ENCODE results near the gene SLC9A4.

The SLC9A4 gene, protein sequence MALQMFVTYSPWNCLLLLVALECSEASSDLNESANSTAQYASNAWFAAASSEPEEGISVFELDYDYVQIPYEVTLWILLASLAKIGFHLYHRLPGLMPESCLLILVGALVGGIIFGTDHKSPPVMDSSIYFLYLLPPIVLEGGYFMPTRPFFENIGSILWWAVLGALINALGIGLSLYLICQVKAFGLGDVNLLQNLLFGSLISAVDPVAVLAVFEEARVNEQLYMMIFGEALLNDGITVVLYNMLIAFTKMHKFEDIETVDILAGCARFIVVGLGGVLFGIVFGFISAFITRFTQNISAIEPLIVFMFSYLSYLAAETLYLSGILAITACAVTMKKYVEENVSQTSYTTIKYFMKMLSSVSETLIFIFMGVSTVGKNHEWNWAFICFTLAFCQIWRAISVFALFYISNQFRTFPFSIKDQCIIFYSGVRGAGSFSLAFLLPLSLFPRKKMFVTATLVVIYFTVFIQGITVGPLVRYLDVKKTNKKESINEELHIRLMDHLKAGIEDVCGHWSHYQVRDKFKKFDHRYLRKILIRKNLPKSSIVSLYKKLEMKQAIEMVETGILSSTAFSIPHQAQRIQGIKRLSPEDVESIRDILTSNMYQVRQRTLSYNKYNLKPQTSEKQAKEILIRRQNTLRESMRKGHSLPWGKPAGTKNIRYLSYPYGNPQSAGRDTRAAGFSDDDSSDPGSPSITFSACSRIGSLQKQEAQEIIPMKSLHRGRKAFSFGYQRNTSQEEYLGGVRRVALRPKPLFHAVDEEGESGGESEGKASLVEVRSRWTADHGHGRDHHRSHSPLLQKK

GRCh38 chr2:102473020-102473419 is at the start of gene SLC9A4:
TSS of gene SLC9A4 (plus strand) at chr2:102473226. CDS start at chr2:102473760, 534 bp downstream.
- DNase-seq, result peak; percentile 38

DNA sequence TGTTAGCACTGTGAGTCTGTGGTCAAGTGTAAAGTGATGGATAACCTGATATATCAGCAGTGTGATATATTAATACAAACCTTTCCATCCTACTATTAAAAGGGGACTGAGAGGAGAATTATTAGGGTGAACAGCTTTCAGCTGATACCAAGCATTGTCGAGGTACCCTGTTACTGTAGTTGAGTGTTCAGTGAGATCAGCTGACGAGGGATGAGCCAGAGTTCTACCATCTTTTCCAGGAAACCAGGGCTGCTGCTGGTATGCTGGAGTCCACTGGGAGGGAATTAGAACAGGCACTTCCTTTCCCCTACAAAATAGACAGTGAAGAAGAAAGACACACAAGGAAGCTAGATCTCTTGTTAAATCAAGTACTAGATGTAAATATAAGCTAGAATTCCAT is 49.7 kb upstream of the SLC9A4 start:
- DNase-seq, result no peak

DNA sequence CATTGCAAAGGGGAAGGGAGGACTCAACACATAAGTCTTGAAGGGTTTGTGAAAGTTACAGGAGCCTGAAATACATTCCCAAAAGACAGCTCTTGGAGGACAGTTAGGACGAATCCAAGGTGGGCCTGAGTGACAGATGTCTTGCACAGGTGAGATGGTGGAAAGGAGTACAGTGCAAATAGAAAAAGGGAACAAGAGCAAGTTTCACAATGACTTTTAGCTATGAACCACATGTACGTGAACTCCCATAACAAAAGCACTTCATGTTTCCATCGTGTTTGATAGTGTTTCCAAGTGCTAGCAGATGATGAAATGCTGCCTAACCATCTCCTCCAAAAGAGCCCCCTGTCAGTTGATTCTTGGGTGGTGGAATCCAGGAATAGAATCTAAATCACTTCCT is 48.3 kb upstream of the SLC9A4 start:
- DNase-seq, result no peak

GRCh38 chr2:102425441-102426132 is 47.4 kb upstream of the SLC9A4 start:
- no peak for DNase-seq

DNA sequence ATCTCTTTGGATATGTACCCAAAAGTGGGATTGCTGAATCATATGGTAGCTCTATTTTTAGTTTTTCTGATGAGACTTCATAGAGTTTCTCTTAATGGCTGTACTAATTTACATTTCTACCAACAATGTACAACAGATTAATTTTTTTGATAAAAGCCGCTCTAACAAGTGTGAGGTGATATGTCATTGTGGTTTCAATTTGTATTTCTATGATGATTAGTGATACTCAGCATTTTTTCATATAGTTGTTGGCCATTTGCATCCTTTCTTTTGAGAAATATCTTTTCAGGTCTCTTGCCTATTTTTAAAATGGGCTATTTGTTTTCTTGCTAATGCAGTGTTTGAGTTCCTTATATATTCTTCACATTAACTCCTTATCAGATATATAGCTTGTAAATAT is 45.8 kb upstream of the SLC9A4 start:
- DNase-seq, result no peak

DNA sequence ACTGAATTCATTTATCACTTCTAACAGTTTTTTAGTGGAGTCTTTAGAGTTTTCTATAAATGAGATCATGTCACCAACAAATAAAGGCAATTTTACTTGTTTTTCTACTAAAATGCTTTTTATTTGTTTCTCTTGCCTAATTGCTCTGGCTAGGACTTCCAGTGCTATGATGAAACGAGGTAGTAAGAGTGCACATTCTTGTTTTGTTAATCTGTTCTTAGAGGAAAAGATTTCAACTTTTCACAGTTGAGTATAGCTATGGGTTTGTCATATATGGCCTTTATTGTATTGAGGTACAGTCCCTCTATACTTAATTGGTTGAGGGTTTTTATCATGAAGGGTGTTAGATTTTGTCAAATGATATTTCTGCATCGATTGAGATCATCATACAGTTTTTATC is 44.5 kb upstream of the SLC9A4 start:
- DNase-seq, result no peak

- no peak for DNase-seq
Observed at GRCh38 chr2:102432386-102432785, 40.6 kb upstream of the SLC9A4 start.

DNA sequence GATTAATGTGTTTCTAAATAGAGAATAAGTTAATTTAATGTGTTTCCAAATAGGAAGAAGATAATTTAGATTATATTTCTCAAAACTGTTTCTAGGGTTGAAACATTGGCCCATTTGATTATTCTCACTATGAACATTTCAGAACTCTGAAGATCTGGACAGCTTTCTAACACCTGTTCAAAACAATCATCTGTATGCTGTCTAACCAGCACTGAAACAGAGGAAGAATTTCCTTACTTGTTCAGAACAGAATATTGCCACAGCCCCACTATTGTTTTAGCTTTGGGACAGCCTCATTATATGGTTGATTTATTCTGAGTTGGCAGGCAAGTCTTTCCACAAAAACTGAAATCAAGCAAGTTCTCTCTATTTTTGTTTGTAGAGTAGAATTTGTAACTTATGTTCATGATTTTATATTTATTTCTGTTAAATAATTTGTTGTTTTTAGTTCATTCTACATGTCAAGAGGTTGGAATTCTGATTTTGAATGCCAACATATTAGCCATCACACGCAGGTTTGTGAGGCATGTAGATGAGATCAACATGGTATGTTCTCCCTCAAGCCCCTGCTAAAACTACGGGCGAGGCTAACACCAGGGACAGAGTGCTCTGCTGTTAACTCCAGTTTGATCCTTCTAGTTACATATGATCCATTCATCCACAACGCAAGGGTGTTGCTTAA is 38.9 kb upstream of the SLC9A4 start:
- no peak for DNase-seq

- DNase-seq, result no peak
Observed at GRCh38 chr2:102434655-102435381, 38.2 kb upstream of the SLC9A4 start.

DNA sequence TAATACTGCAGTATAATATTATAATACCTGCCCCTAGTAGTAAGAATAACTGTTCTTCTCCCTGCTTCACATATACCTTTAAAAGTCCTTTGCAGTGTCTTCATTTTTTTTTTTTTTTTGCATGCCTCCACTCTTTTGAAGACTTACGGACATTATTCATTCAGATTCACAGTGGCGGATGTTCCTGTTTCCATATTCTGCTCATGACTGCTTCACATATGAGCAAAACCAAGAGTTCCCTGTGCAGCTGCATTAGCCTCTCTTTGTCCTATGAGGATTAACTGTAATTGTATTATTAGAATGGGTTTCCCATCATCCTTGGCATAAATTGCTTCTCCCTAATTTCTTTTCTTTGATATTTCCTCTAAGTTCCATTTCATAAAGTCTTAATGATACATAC is 37.3 kb upstream of the SLC9A4 start:
- no peak for DNase-seq

GRCh38 chr2:102436323-102436722 is 36.7 kb upstream of the SLC9A4 start:
- peak; percentile 32 for DNase-seq

DNA sequence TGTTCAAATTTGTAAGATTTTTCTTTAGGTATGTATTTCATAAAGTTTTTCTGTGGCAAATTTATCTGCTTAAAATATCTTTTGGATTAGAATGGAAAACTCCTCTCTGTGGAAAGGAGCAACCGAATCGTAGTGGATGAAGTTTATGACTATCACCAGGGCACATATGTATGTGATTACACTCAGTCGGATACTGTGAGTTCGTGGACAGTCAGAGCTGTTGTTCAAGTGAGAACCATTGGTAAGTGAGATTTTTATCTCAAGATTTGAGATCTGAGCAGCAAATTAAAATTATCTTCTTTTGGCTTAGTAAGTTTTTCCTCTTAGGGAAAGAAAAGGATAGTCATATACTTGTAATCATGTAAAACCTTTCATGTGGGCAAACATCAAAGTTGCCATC is 35.9 kb upstream of the SLC9A4 start:
- DNase-seq, result no peak

- DNase-seq, result no peak
Observed at GRCh38 chr2:102438111-102438510, 34.9 kb upstream of the SLC9A4 start.

- DNase-seq, result no peak
Observed at GRCh38 chr2:102438578-102438977, 34.4 kb upstream of the SLC9A4 start.

- DNase-seq, result no peak
Observed at GRCh38 chr2:102439065-102439695, 33.8 kb upstream of the SLC9A4 start.

GRCh38 chr2:102442967-102443828 is 29.8 kb upstream of the SLC9A4 start:
- DNase-seq, result peak; percentile 66

DNA sequence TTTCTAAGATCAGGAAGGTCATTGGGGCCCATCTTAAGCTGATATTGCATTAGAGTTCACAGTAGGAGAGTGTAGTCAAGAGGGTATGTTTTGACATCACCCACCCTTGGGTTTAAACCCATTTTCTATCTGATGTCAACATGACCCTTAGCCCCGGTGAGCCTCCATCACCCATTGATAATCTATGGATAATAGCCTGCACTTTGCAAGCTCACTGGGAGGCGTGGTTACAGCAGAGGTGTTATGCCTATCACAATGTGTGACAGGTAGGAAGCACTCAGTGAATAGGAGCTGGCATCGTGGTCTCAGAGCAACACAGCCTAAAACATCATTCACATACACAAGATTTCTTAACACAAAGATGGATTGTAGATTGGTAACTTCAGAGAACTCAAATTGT is 28.8 kb upstream of the SLC9A4 start:
- no peak for DNase-seq

- no peak for DNase-seq
Observed at GRCh38 chr2:102446936-102447335, 26.1 kb upstream of the SLC9A4 start.

DNA sequence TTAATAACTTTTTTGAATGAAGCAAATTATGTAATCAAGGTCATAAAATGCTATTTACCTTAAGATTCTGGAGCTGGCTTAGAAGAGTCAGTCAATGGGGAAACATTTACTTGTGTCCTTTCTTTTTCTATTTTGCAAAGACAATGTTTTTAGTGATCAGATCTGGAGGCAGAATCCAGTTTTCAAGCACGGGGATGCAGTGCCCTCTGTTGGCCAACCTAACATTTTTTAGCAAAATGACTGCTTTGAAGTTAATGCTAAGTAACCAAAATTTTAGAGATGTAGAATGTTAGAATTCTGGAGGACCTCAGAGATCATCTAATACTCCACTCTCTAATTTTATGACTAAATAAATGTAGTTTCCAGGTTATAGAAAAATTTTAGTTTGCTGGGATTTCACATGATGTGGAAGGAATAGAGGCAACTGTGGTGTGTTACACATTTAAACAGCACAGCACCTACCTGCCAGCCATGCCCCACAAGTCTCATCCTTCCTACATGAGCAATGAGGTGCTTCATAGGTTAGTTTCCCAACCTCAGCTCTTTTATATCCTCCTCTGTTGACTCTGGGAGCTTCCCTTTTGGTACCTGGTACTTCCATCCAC is 23.6 kb upstream of the SLC9A4 start:
- peak; percentile 66 for DNase-seq

- DNase-seq, result no peak
Observed at GRCh38 chr2:102451968-102452367, 21.1 kb upstream of the SLC9A4 start.
